Adipose tissue (tissue), 3 donors: ENCODE results near the gene ESPL1. TPM values are rescaled to one million over a fixed set of nuclear protein-coding genes. Genes with fewer than 3 reads are reported as not detected.
A peak's percentile ranks its signal among the peaks of the same experiment; 100 is the strongest.
"Not testable (repeated sequence)": the region's sequence is repeated elsewhere in the genome, so short reads cannot be mapped to it uniquely, and the experiment has no call there.

Experiments
- H3K27ac ChIP-seq: one replicate; pipeline ENCODE4 v1.5.1; 2013; ENCODE audit warnings: low read depth, low read length
- WGBS, 3 donors: extraction: QIAGEN DNeasy Blood & Tissue Kit; methylation state at CpG; one replicate each; pipeline ENCODE4 v1.1.7; 2013; 5-methylcytosine and 5-hydroxymethylcytosine counted together
- polyA plus RNA-seq, 3 donors: library from polyadenylated mRNA; stranded (reverse); fragments of 200-250 nt; gene quantifications; one replicate each; pipeline ENCODE4 v1.2.3, GENCODE V29; 2013
- donor health status: healthy with polysubstance abuse.
- donor health status: Bipolar disorder and iron deficiency.
- donor health status: healthy.

ESPL1 gene
- polyA plus RNA-seq, 3 donors: 0.08 to 0.55 (median 0.45) TPM

DNA sequence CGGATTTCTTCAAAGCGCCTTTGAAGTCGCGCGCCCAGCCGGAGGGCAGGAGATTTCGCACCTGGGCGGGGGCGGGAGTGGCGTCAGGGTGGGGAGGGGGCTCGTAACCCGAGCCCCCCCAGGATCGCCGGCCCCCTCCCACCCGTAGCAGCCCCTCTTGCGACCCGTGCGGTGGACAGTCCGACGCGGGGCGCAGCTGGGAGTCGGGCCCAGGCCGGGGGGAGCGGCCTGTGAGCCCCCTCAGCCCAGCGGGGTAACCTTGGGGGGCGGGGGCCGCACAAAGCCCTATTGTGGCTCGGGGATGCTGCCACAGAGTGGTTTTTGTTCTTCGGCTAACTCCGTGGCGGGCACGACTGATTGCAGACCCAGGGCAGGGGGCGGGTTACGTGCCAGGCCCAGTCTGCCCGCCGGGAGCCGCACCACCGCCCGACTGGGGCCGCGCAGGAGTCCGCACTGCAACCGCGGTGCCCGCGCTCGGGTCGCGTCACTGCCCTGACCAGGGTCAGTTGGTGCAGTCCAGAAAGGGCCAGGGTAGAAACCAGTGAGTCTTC is 57.5 kb downstream of the ESPL1 start:
- WGBS, 3 donors: 1 to 4% (median 1%) methylated on average over 48 to 50 of the region's 50 CpGs
- peak overlapping the region; percentile 68 for H3K27ac ChIP-seq

DNA sequence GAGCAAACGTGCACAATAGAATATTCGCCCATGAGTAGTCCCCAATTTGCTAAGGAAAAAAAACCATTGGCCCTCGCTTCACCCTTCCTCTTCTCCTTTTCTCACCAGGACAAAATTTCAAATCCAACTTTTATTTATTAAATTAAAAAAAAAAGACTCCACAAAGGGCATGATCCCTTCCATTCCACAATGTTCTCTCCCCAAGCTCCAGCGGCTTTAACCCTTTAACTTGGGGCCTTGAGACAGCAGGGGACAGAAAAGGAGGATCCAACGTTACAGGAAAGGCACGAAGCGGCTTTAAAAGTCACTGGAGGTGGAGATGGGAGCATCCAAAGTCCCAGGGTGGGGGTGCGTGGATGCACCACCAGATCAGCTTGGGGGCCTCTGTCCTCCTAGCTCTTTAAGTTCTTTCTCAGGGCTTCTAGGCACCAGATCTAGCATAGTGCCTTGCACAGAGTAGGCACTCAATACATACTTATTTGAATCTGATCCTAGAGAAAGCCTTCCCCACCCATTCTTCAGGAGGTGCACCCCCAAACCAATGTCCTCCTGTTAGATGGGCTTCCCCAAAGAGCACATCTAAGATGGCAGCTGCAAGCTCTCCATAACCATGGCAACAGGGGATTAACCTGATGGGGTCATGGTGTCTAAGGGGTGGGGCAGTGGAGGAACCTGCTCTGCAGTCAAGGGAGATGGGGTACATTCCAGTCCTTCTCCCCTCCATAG is 58.5 kb downstream of the ESPL1 start:
- H3K27ac ChIP-seq: no peak overlapping the region
- 77 to 88% (median 81%) methylated on average over 8 of the region's 8 CpGs for WGBS, 3 donors

GRCh38 chr12:53327435-53328042 is 59.4 kb downstream of the ESPL1 start:
- 78 to 91% (median 85%) methylated on average over 3 of the region's 3 CpGs for WGBS, 3 donors
- no peak overlapping the region for H3K27ac ChIP-seq

DNA sequence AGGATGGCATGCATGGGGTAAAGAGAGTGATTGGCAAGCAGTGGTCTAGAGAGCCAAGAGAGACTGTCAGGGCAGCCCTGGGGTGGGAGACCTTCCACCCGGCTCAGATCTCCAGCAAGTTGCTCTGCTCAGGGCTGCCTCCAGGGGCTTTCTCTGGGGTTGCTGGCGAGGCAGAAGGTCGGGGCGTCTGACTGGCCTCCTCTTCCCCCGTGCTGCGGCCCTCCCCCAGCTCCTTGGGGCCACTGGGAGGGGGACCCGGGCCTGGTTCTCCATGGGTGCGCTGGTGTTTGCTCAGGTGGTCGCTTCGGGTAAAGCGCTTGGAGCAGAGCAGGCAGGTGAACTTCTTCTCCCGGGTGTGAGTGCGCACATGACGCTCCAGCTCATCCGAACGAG is 59.9 kb downstream of the ESPL1 start:
- H3K27ac ChIP-seq: no peak overlapping the region
- 32 to 64% (median 58%) methylated on average over 14 to 16 of the region's 16 CpGs for WGBS, 3 donors

DNA sequence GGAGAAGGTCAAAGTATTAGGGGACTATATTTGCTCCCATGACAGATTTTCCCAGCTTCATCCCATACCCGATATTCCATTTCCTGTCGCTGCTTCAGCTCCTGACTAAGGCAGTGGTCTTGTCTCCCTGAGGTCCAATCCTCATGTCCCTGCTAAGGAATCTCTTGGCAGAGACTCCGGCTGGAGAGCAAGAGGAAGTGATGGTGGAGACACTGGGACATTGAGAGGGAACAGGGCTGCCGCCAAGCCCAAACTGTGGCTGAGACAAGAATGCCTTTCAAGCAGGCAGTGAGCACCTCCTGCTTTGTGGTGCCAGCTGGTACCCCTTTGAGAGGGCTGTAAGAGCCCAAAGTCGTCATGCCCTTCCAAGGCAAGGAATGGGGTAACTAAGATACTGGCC is 62.6 kb downstream of the ESPL1 start:
- H3K27ac ChIP-seq: no peak overlapping the region
- WGBS, 3 donors: 65 to 80% (median 78%) methylated on average over 5 of the region's 5 CpGs

GRCh38 chr12:53332339-53332738 is 64.2 kb downstream of the ESPL1 start:
- H3K27ac ChIP-seq: not testable (repeated sequence)

DNA sequence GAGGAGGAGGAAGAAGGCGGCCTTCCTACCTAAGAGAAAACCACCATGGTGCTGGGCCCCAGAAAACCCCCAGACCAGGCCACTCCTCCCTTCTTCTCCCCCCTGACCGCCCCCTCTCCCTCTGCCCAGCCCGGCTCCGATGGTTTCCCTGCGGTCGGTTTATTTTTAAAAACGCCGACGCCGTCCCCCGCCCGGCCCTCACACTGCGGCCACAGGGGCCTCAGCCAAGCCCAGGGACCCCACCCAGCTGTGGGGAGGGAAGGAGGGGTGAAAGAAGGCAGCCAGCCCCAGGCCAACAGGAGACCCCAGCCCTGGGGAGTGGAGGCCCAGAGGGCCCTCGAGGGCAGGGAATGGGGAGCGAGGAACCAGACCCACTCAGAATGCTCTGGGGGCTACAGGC is 64.6 kb downstream of the ESPL1 start:
- H3K27ac ChIP-seq: no peak overlapping the region
- WGBS, 3 donors: 52 to 79% (median 59%) methylated on average over 15 of the region's 15 CpGs

- 72 to 84% (median 79%) methylated on average over 4 of the region's 4 CpGs for WGBS, 3 donors
- no peak overlapping the region for H3K27ac ChIP-seq
Observed at GRCh38 chr12:53333289-53333688, 65.2 kb downstream of the ESPL1 start.

GRCh38 chr12:53333845-53334244 is 65.7 kb downstream of the ESPL1 start:
- no peak overlapping the region for H3K27ac ChIP-seq
- WGBS, 3 donors: 68 to 76% (median 72%) methylated on average over 7 of the region's 7 CpGs

GRCh38 chr12:53334822-53335221 is 66.7 kb downstream of the ESPL1 start:
- H3K27ac ChIP-seq: no peak overlapping the region
- WGBS, 3 donors: 73 to 84% (median 75%) methylated on average over 8 of the region's 8 CpGs

- 37 to 54% (median 53%) methylated on average over 14 to 15 of the region's 15 CpGs for WGBS, 3 donors
- no peak within 1 kb of the TSS for H3K27ac ChIP-seq
Observed at GRCh38 chr12:53336181-53336681, 68.1 kb downstream of the ESPL1 start, which contains the start of gene SP7. TSS of gene SP7 (minus strand) at chr12:53336354. CDS start at chr12:53335646, 708 bp downstream.

- H3K27ac ChIP-seq: no peak overlapping the region
Observed at GRCh38 chr12:53338017-53338416, 69.9 kb downstream of the ESPL1 start.

GRCh38 chr12:53338916-53339315 is 70.8 kb downstream of the ESPL1 start:
- 46 to 70% (median 64%) methylated on average over 6 of the region's 6 CpGs for WGBS, 3 donors
- H3K27ac ChIP-seq: no peak overlapping the region

More at GRCh38 chr12:53338017-53338416, 69.9 kb downstream of the ESPL1 start:
- 25 to 32% (median 25%) methylated on average over 11 of the region's 11 CpGs for WGBS, 3 donors

- WGBS, 3 donors: 74 to 77% (median 75%) methylated on average over 9 of the region's 9 CpGs
- H3K27ac ChIP-seq: no peak overlapping the region
Observed at GRCh38 chr12:53340398-53340797, 72.3 kb downstream of the ESPL1 start.

Other genes with a start within 250 kb of the ESPL1 start
- 100 to 1,000 TPM in 2 of 3 donors, 10 to 100 TPM in 1; 53.4 to 562 (median 225) TPM for gene TNS2, start 218.2 kb upstream of the ESPL1 start, polyA plus RNA-seq
- 10 to 100 TPM; 26.9 to 66.7 (median 29.8) TPM for gene SPRYD3, start 188.9 kb upstream of the ESPL1 start, polyA plus RNA-seq
- gene IGFBP6, start 170.6 kb upstream of the ESPL1 start, polyA plus RNA-seq: 100 to 1,000 TPM in 1 of 3 donors, 10 to 100 TPM in 2; 21.8 to 437 (median 83.9) TPM
- under 1 TPM in 2 of 3 donors, not detected in 1; 0.08 to 0.09 TPM for gene SOAT2, start 164.8 kb upstream of the ESPL1 start, polyA plus RNA-seq
- 1 to 10 TPM; 6.3 to 9.2 (median 9.1) TPM for gene ZNF740, start 87.6 kb upstream of the ESPL1 start, polyA plus RNA-seq
- gene CSAD, start 87.4 kb upstream of the ESPL1 start, polyA plus RNA-seq: 100 to 1,000 TPM in 1 of 3 donors, 10 to 100 TPM in 2; 36.3 to 167 (median 91.0) TPM
- 1 to 10 TPM; 1.9 to 3.0 (median 2.3) TPM for gene ITGB7, start 61.0 kb upstream of the ESPL1 start, polyA plus RNA-seq
- gene RARG, start 36.1 kb upstream of the ESPL1 start, polyA plus RNA-seq: 10 to 100 TPM in 1 of 3 donors, 1 to 10 TPM in 2; 4.5 to 31.0 (median 9.4) TPM
- gene PFDN5, start 27.2 kb downstream of the ESPL1 start, polyA plus RNA-seq: 1,000 to 10,000 TPM in 1 of 3 donors, 100 to 1,000 TPM in 2; 478 to 1,510 (median 796) TPM
- 10 to 100 TPM; 56.1 to 77.2 (median 56.9) TPM for gene MYG1, start 31.4 kb downstream of the ESPL1 start, polyA plus RNA-seq
- gene AAAS, start 53.3 kb downstream of the ESPL1 start, polyA plus RNA-seq: 10 to 100 TPM; 29.4 to 34.1 (median 33.6) TPM
- gene SP7, start 68.1 kb downstream of the ESPL1 start, polyA plus RNA-seq: not detected
- 10 to 100 TPM; 13.5 to 24.2 (median 14.6) TPM for gene SP1, start 111.9 kb downstream of the ESPL1 start, polyA plus RNA-seq
- 1 to 10 TPM in 1 of 3 donors, under 1 TPM in 2; 0.10 to 1.6 (median 0.67) TPM for gene AMHR2, start 155.6 kb downstream of the ESPL1 start, polyA plus RNA-seq
- 100 to 1,000 TPM in 2 of 3 donors, 10 to 100 TPM in 1; 82.1 to 179 (median 162) TPM for gene PRR13, start 173.4 kb downstream of the ESPL1 start, polyA plus RNA-seq
- gene PCBP2, start 183.8 kb downstream of the ESPL1 start, polyA plus RNA-seq: 100 to 1,000 TPM; 428 to 505 (median 439) TPM
- 10 to 100 TPM in 1 of 3 donors, 1 to 10 TPM in 2; 4.6 to 23.1 (median 8.6) TPM for gene MAP3K12, start 231.2 kb downstream of the ESPL1 start, polyA plus RNA-seq
- gene TARBP2, start 233.0 kb downstream of the ESPL1 start, polyA plus RNA-seq: 10 to 100 TPM; 19.0 to 28.0 (median 19.7) TPM
- 1 to 10 TPM in 1 of 3 donors, under 1 TPM in 1, not detected in 1; 0.21 to 2.6 TPM for gene NPFF, start 239.2 kb downstream of the ESPL1 start, polyA plus RNA-seq